HG02610 (cell line): ENCODE measurements around the gene TMEM54.

Source experiments
- ATAC-seq: cut with Tn5 transposase; IDR thresholded peaks from one replicate; pipeline ENCODE4 v1.9.1; 2021; ENCODE audit warnings: mild to moderate bottlenecking, moderate library complexity; ENCODE audit not compliant: unreplicated experiment

The TMEM54 gene

DNA sequence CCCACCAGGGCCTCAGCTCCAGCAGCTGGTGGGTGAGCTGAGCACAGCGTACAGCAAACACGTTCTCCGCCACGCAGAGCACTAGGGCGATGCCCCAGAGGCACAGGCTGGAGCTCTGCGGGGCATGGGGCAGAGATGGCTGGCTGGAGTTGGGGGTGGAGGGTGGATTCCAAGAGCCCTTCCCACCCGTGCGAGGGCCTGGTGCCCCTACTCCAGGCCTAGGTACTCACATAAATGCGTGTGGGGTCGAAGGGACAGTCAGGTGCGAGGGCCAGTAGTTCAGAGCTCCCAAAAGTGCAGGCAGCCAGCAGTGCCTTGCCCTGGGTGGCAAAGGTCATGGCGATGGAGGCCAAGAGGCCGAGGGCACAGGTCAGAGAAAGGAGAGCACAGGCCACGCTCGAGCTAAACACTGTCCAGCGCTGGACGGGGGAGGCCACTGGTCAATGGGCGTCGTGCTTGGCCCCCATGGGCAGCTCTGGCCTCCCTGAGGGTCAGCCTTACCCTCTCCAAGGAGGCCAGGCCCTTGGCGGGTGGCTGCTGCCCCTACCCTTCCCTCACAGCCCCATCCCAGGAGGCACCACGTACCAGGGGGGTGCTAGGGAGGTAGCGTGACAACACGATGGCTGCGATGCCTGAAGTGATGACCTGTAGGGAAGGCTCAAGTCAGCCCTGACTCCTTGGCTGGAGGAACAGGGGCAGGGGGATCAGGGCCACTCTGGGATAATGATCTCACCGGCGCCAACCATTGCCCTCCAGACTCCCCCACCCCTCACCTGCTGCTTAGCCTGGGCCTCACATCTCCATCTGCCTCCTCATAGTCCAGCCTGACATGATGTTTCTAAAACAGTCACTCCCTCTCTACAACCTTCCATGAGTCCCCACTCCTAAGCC, 5.6 kb downstream of the TMEM54 start:
- no peak for ATAC-seq

DNA sequence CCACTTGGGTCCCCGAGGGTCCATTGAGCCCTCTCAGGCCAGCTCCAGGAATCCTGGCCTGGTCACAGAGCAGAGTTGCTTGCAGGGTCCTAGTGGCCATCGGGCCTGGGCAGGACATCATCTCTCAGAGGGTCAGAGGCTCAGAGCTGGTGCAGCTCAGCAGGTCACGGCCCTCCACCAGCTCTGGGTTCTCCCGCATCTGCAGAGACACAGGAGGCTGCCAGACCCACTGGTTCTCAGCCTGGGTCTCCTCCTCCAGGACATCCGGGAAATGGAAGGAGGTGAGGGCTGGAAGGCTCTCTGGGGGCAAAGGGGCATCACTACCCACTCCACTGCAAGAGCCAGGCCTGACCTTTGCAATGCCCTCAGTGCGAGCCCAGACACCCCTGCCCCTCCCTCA, 6.5 kb downstream of the TMEM54 start:
- ATAC-seq = no peak

DNA sequence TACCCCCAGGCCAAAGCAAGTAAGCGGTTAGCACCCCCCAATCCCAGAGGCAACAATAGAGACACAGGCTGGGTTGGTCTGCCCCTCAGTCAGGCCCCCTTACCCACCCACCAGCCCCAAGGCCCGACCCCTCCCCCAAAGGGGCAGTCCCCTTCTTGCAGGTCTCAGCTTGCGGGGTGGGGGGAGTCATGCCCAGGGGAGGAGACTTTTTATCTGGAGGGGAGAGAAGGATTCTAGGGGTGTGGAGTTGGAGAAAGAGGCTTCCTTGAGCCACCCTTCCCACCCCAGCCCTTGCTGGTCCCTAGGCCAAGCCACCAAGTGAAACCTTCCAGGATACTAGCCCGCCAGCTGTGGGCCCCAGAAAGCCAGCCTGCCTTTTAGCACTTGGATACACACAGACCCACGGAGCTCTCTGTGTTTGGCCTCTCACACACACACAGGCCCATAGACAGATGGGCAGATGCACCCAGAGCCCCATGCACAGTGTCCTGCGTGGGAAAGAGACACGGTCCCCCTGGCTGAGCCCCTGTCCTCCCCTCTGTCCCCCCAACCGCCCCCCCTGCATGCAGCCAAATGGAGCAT, 7.1 kb downstream of the TMEM54 start:
- ATAC-seq = no peak

DNA sequence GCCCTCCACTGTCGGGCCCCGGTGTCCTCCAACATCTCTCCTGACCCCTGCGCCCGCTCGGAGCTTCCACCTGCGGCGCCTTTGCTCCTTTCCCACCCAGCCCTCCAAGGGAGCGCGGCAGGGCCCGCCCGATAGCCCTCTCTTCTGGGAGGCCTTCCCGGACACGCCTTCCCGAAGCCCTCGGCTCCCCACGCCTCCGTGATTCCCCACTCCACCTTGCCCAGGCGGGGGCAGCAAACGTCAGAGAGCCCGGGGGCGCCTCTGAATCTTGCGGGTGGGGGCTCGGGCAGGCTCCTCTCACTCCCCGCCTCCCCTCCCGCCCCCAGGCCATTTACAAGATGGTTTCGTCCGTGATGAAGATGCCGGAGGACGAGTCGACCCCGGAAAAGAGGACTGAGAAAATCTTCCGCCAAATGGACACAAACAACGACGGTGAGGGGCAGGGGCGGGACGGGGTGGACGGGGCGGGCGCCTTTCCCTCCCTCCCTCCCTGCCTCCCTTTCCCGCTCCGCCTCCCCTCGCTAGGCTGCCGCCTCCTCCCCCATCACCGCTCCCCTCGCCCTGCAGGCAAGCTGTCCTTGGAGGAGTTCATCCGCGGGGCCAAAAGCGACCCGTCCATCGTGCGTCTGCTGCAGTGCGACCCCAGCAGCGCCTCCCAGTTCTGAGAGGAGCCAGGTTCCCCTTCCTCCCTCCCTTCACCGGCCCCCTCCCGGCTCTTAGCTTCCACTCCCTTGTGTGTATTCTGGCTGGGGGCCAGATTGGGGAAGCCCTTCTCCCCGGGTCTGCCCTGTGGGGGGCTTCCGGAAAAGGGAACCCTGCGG, 7.8 kb downstream of the TMEM54 start:
- ATAC-seq = no peak

DNA sequence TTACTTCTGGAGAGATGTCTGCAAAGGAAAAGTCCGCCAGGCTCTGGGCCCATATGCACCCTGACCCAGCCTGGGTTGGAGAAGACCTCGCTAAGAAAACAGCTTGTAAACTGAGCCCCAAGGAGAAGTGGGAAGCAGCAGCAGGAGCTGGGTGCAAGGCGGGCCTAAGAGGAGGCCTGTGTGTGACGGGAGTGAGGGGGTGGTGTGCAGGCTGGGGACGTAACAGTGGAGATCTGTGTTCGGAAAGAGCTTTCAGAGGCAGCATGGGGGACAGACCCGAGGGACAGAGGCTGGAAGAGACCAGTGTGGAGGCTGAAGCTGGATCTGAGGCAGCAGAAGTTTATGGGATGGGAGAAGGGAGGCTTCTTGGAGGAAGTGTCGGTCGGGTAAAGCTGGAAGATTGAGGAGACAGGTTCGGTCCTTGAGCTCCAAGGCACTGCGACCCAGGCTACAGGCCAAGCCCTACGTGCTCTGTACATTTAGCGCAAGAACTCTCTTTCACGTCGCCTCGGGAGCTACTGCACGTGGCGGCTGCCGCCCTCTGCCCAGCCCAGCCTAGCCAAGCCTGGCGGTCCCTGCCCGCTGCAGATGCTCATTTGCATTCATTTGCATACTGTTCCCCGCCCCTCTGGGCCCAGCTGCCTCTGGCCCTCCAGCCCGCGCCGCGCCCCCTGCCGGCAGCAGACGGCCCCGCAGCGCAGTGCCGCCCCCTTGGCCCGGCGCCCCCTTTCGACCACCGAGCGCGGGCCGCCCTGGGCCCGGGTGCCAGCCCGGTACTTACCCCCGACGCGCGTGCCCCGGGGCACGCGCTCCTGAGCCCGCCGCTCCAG, 8.6 kb downstream of the TMEM54 start:
- no peak for ATAC-seq

DNA sequence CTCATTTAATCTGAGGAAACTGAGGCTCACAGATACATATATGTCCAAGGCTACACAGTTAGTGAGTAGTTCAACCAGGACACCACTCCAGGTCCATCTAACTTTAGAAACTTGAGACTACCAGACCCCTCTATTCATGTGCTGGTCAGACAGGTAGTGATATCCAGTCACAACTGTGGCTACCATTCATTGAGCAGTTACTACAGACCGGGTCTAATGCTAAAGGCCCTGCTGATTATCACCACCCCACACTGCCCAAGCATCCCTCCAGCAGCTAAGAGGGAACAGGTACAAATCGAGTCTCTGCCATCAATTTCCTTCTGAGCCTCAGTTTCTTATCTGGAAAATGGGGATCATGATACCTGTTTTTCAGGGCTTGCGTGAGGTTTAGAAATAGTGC, 9.6 kb downstream of the TMEM54 start:
- no peak for ATAC-seq

DNA sequence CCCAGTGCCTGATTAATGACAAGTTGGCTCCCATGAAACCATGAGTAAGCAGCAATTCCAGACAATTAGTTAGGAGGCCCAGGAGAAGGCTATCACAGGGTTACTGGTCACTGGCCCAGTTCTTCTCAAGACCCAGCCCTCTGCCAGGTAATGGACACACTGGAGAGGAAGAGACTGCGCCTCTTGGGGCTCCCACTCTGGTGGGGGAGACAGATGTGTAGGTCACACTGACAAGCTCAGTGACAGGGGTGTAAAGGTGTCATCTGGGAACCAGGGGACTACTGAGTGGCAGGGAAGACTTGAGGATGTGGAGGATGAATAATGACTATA, 10.0 kb downstream of the TMEM54 start:
- no peak for ATAC-seq

DNA sequence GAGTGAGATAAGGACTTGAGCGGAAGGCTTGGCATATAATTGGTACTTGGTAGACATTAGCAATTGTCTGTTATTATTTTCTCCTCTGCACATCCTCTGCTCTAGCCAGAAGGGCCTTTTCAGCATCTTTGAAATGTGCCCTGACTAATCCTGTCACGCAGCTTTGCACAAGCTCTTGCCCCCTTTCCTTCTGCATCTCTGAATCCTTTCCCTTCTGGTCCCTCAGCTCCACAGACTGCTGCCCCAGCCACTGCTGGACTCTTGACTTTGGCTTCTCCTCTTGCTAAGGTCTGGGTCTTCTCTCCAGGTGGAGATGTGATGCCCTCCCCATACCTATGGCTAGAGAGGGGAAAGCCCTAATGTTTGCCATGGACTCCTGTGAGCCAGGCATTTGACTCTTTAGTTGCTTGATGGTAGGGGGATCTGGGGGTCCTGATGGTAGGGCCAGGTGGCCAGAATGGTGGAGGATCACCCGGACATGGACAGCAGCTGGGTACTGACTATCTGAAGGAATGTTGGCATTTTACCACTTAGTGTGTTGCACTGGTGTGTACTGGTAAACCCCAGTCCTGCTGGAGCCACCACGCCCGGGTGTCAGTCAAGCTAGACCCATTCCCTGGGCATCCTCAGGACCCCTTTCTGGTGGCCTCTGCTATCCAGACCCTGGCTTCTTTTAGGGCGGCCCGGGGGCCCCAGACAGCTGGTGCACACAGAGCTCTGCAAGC, 10.5 kb downstream of the TMEM54 start:
- no peak for ATAC-seq

DNA sequence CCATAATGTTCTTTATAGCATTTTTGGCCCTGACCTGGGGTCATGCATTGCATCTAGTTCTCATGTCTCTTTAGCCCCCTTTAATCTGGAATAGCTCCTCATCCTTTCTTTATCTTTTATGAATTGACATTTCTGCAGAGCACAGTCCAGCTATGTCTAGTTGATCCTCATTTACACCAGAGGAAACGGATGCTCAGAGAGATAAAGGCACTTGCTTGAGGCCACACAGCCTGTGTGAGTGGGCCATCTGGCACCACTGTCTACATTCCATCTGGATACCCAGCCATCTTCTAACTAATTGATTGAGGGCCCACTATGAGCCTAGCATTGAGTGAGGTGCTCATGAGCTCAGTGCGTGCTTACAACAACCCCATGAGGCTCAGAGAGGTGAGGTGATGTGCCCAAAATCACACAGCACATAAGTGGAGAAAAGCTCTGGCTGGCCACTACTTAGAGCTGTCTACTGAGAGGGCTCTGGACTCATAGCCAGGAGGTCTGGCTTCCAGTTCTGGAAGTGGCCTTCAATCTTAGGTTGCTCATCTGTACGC, 11.4 kb downstream of the TMEM54 start:
- ATAC-seq = no peak

DNA sequence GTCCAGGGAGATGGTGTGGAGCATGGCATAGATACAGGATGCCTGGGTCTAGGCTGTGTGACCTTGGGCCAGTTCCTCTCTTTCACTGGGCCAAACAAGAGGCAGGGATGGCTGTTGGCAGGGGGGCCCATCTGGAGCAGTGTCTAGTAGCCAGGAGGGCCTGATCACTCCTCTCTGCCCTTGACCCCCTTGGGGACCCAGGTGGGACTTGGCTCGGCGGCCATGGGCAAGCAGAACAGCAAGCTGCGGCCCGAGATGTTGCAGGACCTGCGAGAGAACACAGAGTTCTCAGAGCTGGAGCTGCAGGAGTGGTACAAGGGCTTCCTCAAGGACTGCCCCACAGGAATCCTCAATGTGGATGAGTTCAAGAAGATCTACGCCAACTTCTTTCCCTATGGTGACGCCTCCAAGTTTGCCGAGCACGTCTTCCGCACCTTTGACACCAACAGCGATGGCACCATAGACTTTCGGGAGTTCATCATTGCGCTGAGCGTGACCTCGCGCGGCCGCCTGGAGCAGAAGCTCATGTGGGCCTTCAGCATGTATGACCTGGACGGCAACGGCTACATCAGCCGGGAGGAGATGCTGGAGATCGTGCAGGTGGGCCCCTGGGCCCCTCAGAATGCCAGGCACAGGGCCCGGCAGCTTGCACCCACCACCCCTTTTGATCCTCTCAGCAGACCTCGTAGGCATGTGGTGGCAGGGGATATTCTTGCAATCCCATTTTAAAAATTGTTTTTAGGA, 12.3 kb downstream of the TMEM54 start:
- no peak for ATAC-seq

DNA sequence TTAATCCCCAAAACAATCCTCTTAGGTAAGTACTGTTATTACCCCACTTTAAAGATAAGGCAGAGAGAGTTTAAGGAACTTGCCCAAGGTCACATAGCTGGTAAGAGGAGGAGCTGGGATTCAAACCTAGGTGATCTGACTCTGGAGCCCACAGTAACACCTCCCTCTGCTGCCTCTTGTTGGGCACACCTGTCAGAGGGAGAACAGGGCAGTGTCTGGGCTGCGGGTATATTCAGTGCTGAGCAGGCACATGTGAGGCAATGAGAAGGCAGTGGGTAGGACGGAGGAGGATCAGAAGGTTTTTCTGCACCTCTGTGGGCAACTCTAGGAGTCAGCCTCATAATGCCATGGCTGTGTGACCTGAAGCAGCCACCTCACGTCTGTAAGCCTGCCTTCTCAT, 13.1 kb downstream of the TMEM54 start:
- ATAC-seq = no peak

DNA sequence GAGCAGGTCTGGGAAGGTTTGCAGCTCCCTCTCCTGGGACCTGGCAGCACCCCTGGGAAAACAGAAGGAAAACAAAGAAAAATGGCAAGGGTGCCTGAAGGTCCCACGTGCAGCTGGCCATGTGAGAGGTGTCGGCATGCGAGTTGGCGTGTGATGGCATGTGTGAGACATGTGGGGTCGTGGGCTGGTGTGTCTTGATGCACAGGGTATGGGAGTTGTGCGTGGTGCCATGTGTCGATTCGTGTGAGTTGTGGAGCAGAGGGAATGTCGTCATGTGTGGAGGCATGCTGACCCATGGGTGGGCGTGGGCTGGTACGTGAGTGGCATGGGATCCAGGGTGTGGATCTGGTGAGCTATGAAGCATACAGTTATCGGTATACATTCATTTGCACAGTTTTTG, 13.6 kb downstream of the TMEM54 start:
- ATAC-seq = no peak

DNA sequence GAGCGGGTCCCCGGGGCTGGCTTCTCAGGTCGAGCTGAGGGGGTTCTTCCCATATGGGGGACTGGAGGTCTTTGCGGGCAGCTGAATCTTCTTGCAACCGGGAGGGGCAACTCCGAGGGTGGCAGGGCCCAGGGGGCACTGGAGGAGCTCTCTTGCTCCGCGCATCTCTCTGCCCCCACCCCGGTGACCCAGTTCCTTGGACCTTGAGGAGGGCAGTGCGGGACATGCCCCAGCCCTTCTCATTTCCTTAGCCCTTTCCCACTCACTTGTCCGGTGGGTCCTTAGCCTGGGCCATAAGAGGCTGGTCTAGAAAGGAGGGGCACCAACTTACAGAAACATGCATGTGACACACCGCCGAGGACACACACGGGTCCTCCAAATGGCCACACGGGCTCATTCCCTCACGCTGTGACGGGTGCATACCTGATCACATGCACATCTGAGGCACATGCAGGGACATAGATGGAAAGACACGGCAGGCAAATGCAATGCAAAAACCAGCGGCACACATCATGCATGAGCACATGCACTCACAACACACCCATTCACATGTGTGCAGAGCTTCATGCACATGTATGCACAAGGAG, 14.3 kb downstream of the TMEM54 start:
- ATAC-seq = no peak

DNA sequence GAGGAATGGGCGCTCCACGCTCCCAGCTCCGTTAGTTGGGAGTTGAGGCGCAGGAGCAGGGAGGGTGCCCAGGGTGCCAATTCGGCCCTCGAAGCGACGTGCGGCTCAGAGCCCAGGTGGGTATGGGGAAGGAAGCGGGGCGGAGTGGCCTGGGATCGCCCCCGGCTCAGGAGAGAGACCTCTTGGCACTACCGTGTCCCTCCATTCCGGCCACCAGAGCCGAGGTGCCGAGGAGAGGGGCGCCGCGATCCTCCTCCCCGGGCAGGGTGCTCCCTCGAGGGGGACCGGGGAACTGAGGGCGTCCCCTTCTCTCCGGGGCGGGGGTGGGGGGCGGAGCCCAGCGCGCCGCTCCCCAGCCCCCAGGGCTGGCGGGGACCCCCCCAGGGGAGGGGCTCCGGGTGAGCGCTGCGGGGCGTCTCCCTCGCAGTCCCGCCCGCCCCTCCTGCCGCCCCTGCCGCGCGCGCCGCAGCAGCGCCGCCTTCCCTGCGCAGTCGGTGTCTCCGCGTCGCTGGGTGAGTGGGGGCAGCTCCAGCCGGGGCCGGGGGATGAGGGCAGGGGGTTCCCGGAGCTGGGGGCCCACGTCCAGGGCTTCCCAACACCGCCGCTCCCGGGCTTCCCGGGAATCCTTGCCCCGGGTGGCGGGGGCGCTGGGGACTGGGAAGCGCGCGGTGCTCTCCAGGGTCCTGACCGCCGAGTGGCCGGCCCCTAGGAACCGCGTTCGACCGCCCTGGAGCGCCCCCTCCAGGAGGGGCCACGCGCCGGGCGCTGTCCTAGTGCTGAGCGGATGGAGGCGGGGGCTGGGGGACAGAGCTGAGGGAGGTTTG, 15.0 kb downstream of the TMEM54 start, which contains the start of gene HPCA:
TSS of gene HPCA (plus strand) at position 488 of the 824 bp plus-strand sequence. CDS start 2,408 bp downstream, outside the sequence.
- ATAC-seq = no peak

DNA sequence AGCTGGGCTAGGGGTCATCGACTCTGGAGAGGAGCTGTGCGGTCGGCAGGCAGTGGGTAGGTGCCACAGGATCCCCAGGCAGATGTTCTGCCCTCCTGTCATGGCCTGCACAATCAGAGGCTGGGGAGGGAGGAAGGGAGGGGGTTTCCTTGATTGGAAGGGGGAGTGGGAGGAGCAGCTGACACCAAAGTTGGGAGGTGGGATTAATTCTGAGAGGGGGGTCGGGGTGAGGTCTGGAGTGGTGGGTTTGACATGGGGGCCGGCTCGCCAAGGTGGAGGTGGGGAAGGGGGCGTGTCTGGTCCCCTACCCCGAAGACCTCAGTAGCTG, 15.5 kb downstream of the TMEM54 start:
- ATAC-seq = no peak

DNA sequence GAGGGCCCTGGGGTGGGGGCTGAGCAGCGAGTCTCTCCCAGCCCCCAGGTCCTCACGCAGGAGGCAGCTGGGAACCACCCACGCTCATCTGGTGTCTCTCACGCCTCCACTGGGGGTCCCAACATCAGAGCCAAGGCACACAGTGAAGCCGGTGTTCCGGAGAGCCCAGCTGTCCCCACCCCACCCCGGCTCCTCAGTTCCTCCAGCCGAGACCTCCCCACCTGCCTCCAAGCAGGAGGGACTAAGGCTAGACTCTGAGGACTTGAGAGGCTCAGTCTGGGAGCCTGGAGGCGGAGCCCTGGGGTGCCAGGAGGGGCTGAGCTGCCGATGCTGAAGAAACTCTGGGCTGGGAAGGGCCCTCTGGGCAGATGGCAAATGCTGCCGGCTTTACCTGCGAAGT, 16.5 kb downstream of the TMEM54 start:
- ATAC-seq = no peak

DNA sequence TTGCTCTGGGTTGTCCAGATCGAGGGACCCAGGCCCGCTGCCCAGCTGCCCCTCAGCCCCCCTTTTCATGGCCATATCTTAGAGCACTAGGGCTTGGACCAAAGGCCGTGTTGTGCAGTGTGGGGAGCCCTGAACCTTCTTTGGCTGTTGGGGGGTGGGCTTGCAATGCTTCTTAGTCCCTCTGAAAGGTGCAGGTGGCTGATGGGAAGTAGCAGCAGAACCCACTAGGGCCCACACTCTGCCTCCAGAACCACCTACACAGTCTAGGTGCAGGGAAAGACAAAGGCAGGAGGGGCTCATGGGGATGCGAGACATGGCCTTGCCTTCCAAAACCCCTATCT, 17.2 kb downstream of the TMEM54 start:
- no peak for ATAC-seq

DNA sequence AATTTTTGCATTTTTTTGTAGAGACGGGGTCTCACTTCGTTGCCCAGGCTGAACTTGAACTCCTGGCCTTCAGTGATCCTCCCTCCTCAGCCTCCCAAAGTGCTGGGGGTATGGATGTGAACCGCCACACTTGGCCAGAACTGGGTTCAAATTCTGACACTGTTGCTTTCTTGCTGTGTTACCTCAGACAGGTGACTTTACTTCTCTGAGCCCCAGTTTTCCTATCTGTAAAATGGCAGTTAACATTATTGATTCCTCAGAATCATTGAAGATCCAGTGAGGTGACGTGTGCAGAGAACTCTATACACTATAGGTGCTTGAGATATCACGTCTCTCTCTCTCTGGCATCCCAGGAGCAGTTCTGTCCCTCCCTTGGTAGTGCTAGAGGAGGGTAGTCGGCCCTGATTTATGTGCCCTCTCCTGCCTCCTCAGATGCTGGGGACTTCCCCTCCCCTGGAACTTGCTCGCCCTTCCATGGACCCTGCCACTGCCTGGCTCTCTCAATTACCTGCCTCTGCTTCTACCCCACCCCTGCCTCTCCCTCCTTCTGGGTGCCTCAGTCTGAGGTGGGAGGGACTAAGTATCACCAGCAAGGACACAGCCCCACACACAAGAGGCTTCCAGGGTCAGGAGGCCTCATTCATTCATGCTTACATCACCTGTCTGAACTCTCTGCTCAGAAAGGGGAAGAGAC, 17.7 kb downstream of the TMEM54 start:
- no peak for ATAC-seq
